ENCODE measurements around the gene DPP4.

Gene DPP4

DNA sequence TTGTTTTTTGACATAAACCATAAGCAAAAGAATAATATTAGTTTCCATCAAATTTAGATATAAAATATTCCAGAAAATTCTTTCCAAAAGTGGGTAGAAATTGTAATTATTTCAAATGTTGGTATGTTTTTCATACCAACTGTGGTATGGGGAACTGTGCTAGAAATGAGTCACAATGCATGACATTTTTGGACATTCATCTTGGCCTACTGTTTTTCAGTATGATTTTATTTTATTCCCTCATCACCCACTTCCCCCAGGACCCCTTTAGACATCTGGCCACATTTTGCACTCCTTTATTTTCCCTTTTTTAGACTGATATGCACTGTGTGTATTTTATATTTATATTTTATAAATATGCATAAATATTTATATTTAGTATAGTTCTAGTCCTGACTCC is 97.1 kb downstream of the DPP4 start:
- Histone ChIP-seq H3K79me2 (ENCODE audit: control insufficient read depth, insufficient read depth, low read length, unreplicated experiment) (no peaks in the 10 kb centered on the region), H3K36me3 (ENCODE audit: insufficient read depth, low read length) (no peaks in the 10 kb centered on the region), H2AFZ (ENCODE audit: low read length, unreplicated experiment) (no peak overlapping the region), H3K27me3 (ENCODE audit: insufficient read depth, low read length) (no peaks in the 10 kb centered on the region), H3K4me1 (ENCODE audit: control insufficient read depth, insufficient read depth, low read length, unreplicated experiment) (peaks cover 10% of the 10 kb centered on the region), H3K4me3 (ENCODE audit: low read depth, low read length) (no peak overlapping the region), H3K27ac (ENCODE audit: low read depth, low read length) (no peak overlapping the region)

DNA sequence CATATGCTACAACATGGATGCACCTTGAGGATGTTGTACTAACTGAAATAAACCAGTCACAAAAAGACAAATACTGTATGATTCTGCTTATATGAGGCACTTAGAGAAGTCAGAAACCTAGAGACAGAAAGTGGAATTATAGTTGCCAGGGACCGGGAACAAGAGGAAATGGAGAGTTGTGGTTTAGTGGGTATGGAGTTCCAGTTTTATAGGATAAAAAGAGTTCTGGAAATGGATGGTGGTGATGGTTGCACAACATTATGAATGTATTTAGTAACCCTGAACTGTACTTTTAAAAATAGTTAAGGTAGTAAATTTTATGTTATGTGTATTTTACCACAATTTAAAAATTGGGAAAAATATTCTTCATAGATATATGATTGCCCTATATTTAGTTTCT is 97.7 kb downstream of the DPP4 start:
- H3K79me2 ChIP-seq (ENCODE audit: control insufficient read depth, insufficient read depth, low read length, unreplicated experiment) = no peaks in the 10 kb centered on the region
- H3K36me3 ChIP-seq (ENCODE audit: insufficient read depth, low read length) = no peaks in the 10 kb centered on the region
- H2AFZ ChIP-seq (ENCODE audit: low read length, unreplicated experiment) = no peak overlapping the region
- H3K4me1 ChIP-seq (ENCODE audit: control insufficient read depth, insufficient read depth, low read length, unreplicated experiment) = peaks cover 7% of the 10 kb centered on the region
- no peaks in the 10 kb centered on the region for H3K27me3 ChIP-seq (ENCODE audit: insufficient read depth, low read length)
- H3K27ac ChIP-seq (ENCODE audit: low read depth, low read length) = no peak overlapping the region
- no peak overlapping the region for H3K4me3 ChIP-seq (ENCODE audit: low read depth, low read length)

DNA sequence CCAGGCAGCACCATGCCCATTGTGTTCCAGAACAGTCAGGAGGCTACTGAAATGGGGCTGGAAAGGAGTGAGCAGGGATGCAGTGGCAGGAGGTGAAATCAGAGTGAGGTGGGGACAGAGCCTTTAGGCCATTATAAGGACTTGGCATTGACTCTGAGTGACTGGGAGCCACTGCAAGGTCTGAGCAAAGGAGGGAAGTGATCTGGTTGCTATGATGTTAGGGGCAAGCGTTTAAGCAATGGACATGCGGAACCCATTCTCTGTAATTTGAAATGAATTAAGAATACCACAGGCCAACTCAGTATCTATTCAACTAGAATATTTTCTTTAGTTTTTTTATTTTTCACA is 98.2 kb downstream of the DPP4 start:
- no peak overlapping the region for H2AFZ ChIP-seq (ENCODE audit: low read length, unreplicated experiment)
- H3K36me3 ChIP-seq (ENCODE audit: insufficient read depth, low read length) = no peaks in the 10 kb centered on the region
- H3K27me3 ChIP-seq (ENCODE audit: insufficient read depth, low read length) = no peaks in the 10 kb centered on the region
- no peak overlapping the region for H3K27ac ChIP-seq (ENCODE audit: low read depth, low read length)
- H3K4me1 ChIP-seq (ENCODE audit: control insufficient read depth, insufficient read depth, low read length, unreplicated experiment) = peaks cover 2% of the 10 kb centered on the region
- no peak overlapping the region for H3K4me3 ChIP-seq (ENCODE audit: low read depth, low read length)
- no peaks in the 10 kb centered on the region for H3K79me2 ChIP-seq (ENCODE audit: control insufficient read depth, insufficient read depth, low read length, unreplicated experiment)

DNA sequence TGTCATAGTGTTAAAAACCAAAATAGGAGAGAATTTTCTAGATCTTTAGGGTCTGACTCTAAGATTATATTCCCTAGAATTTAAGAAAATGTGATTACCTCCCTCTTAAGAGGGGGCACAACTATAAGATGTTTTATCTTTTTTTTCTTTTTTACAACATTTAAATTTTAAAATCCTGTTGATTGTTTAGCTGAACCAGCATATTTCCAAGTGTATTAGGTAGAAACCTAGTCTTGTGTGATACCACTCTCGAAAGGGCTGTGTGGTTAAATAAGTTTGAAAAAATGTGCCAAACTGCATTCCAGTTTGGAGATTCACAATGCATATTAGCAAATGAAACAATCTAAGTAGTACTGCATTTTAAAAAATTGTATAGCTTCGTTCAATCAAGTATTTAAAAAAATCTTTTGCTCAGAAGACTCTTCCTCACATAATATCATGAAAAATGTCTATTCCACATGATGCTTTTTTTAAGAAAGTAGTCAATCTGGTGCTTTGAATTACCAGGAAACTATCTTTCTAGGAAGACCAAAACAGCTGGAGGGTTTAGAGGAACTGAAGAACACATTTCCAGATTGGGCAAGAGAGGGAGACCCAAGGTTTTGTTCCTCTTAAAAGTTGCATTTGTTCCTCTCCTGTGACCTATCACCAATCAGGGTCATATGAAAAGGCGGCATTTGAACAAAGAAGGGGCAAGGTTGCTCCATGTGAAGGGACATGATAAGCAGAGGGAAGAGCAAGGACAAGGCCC is 98.8 kb downstream of the DPP4 start:
- H3K4me1 ChIP-seq (ENCODE audit: control insufficient read depth, insufficient read depth, low read length, unreplicated experiment) = no peaks in the 10 kb centered on the region
- no peak overlapping the region for H2AFZ ChIP-seq (ENCODE audit: low read length, unreplicated experiment)
- H3K36me3 ChIP-seq (ENCODE audit: insufficient read depth, low read length) = no peaks in the 10 kb centered on the region
- no peak overlapping the region for H3K4me3 ChIP-seq (ENCODE audit: low read depth, low read length)
- H3K27ac ChIP-seq (ENCODE audit: low read depth, low read length) = no peak overlapping the region
- no peaks in the 10 kb centered on the region for H3K27me3 ChIP-seq (ENCODE audit: insufficient read depth, low read length)
- no peaks in the 10 kb centered on the region for H3K79me2 ChIP-seq (ENCODE audit: control insufficient read depth, insufficient read depth, low read length, unreplicated experiment)

DNA sequence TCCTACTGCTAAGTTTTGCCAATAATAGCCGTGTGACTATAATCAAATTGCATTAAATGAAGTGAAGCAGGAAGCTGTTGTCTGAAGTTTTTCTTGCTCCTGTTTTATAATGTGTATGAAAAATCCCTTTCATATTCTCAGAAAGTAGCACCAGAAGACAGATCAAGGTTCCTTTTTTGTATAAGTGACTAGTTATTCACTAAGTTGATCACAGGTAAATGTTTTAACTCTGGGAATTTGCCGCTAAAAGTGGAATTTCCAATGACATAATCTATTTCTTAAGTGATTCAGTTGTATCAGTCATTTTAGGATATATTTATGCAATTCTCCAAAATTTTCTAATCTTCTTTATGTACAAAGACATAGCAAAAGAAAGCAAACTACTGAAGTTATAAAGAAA is 99.6 kb downstream of the DPP4 start:
- Histone ChIP-seq H3K27ac (ENCODE audit: low read depth, low read length) (no peak overlapping the region), H3K36me3 (ENCODE audit: insufficient read depth, low read length) (no peaks in the 10 kb centered on the region), H3K27me3 (ENCODE audit: insufficient read depth, low read length) (no peaks in the 10 kb centered on the region), H3K79me2 (ENCODE audit: control insufficient read depth, insufficient read depth, low read length, unreplicated experiment) (no peaks in the 10 kb centered on the region), H2AFZ (ENCODE audit: low read length, unreplicated experiment) (no peak overlapping the region), H3K4me1 (ENCODE audit: control insufficient read depth, insufficient read depth, low read length, unreplicated experiment) (no peaks in the 10 kb centered on the region), H3K4me3 (ENCODE audit: low read depth, low read length) (no peak overlapping the region)

DNA sequence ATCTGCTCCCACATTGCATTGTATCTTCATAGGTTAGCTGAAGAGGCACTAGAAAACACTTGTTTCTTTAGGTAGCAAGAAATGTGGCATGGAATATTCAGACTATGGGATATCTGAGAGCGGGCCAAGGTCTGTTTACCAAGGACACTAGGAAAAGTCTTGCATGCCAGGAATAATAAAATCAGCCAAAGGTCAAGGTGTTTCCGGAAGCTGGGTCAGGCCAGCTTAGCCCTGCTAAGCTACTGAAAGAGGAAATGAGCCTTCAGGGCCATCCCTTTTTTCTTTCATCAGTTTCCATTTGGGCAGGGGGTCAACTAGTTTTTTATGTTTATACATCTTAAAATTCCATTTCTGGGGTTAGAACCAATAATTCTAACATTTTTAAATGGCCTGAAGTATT is 101.1 kb downstream of the DPP4 start:
- H2AFZ ChIP-seq (ENCODE audit: low read length, unreplicated experiment) = no peak overlapping the region
- no peak overlapping the region for H3K4me3 ChIP-seq (ENCODE audit: low read depth, low read length)
- no peaks in the 10 kb centered on the region for H3K36me3 ChIP-seq (ENCODE audit: insufficient read depth, low read length)
- H3K27ac ChIP-seq (ENCODE audit: low read depth, low read length) = no peak overlapping the region
- no peaks in the 10 kb centered on the region for H3K4me1 ChIP-seq (ENCODE audit: control insufficient read depth, insufficient read depth, low read length, unreplicated experiment)
- H3K27me3 ChIP-seq (ENCODE audit: insufficient read depth, low read length) = no peaks in the 10 kb centered on the region
- H3K79me2 ChIP-seq (ENCODE audit: control insufficient read depth, insufficient read depth, low read length, unreplicated experiment) = no peaks in the 10 kb centered on the region

DNA sequence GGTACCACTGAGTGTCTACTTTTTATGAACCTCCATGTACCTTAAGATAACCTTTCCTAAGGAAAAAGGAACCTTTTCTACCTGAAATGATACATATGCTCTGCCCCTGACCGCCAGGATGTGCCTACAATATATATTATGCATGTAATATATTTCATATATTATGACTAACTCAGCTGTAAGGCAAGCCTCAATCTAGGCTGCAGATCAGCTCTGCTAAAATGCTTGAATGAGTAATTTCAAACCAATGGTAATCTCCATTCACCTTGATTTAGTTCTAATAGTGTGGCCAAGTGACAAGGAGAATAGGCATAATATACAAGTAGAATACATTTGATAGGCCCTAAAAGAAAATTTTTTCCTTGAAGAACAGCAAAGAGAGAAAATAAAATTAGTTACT is 101.8 kb downstream of the DPP4 start:
- H3K79me2 ChIP-seq (ENCODE audit: control insufficient read depth, insufficient read depth, low read length, unreplicated experiment) = no peaks in the 10 kb centered on the region
- no peaks in the 10 kb centered on the region for H3K27me3 ChIP-seq (ENCODE audit: insufficient read depth, low read length)
- H3K27ac ChIP-seq (ENCODE audit: low read depth, low read length) = no peak overlapping the region
- no peaks in the 10 kb centered on the region for H3K36me3 ChIP-seq (ENCODE audit: insufficient read depth, low read length)
- H3K4me1 ChIP-seq (ENCODE audit: control insufficient read depth, insufficient read depth, low read length, unreplicated experiment) = no peaks in the 10 kb centered on the region
- no peak overlapping the region for H2AFZ ChIP-seq (ENCODE audit: low read length, unreplicated experiment)
- H3K4me3 ChIP-seq (ENCODE audit: low read depth, low read length) = no peak overlapping the region

DNA sequence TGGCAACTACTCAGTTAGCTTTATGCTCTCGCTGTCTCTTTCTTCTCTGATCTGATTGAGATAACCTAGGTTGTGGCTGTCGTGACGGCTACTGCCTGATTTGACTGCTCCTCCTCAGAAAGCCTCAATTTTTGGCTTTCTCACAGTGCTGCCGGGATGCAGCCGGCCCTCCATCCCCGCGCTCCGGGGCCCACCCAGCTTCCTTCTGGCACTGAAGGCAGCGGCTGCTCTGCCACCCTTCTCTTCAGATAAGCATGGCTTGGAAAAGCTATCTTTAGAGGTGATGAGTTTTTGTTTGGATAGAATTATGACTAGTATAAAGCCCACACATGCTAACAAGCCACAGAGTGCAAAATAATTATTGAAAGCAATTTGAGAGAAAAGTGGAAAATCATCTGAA is 102.5 kb downstream of the DPP4 start:
- H2AFZ ChIP-seq (ENCODE audit: low read length, unreplicated experiment) = no peak overlapping the region

DNA sequence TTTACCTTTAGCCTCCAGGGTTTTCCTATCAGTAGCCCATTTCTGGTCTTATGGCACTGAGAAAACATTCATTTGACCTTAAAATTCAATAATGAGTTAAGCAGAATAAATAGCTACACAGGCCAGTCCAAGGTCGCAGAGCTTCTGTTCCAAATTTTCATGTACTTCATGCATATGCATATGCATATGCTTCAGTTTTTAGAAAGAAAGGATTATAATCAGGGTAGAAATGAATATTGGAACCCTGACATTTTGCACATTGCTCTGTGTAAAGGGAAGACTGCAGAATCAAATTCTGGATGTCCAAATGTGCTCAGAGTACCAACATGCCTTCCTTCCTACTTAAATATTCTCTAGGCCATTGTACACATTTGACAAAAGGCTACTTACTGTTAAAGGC is 104.9 kb downstream of the DPP4 start:
- Histone ChIP-seq H3K79me2 (ENCODE audit: control insufficient read depth, insufficient read depth, low read length, unreplicated experiment) (no peaks in the 10 kb centered on the region), H3K27me3 (ENCODE audit: insufficient read depth, low read length) (no peaks in the 10 kb centered on the region), H3K36me3 (ENCODE audit: insufficient read depth, low read length) (no peaks in the 10 kb centered on the region), H3K4me1 (ENCODE audit: control insufficient read depth, insufficient read depth, low read length, unreplicated experiment) (peaks cover 6% of the 10 kb centered on the region), H3K27ac (ENCODE audit: low read depth, low read length) (no peak overlapping the region), H2AFZ (ENCODE audit: low read length, unreplicated experiment) (no peak overlapping the region), H3K4me3 (ENCODE audit: low read depth, low read length) (no peak overlapping the region)

More for the DNA sequence above, 102.5 kb downstream of the DPP4 start:
- Histone ChIP-seq H3K4me1 (ENCODE audit: control insufficient read depth, insufficient read depth, low read length, unreplicated experiment) (no peaks in the 10 kb centered on the region), H3K79me2 (ENCODE audit: control insufficient read depth, insufficient read depth, low read length, unreplicated experiment) (no peaks in the 10 kb centered on the region), H3K27me3 (ENCODE audit: insufficient read depth, low read length) (no peaks in the 10 kb centered on the region), H3K27ac (ENCODE audit: low read depth, low read length) (no peak overlapping the region), H3K4me3 (ENCODE audit: low read depth, low read length) (no peak overlapping the region), H3K36me3 (ENCODE audit: insufficient read depth, low read length) (no peaks in the 10 kb centered on the region)

DNA sequence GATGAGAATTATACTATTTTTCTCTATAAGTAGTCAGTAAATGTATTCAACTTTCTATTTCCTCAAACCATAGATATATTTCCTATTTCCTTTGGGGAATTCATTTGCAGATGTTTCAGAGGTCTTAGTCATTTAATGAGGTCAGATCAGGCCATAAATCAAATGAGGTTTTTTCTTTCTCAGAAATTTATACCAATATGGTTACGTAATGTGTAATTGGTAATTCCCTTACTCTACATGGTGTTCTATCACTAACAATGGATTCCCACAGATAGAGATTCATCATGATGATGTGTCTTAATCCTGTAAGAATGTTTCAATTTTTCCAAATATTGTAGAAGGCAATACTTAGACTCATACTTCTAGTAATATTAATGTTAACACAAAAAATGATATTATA is 108.0 kb downstream of the DPP4 start:
- H2AFZ ChIP-seq (ENCODE audit: low read length, unreplicated experiment) = no peak overlapping the region
- H3K27ac ChIP-seq (ENCODE audit: low read depth, low read length) = no peak overlapping the region; the same call in 1 of the 2 replicates
- no peaks in the 10 kb centered on the region for H3K36me3 ChIP-seq (ENCODE audit: insufficient read depth, low read length)
- H3K4me1 ChIP-seq (ENCODE audit: control insufficient read depth, insufficient read depth, low read length, unreplicated experiment) = peaks cover 6% of the 10 kb centered on the region
- no peaks in the 10 kb centered on the region for H3K79me2 ChIP-seq (ENCODE audit: control insufficient read depth, insufficient read depth, low read length, unreplicated experiment)
- H3K27me3 ChIP-seq (ENCODE audit: insufficient read depth, low read length) = no peaks in the 10 kb centered on the region
- H3K4me3 ChIP-seq (ENCODE audit: low read depth, low read length) = no peak overlapping the region

DNA sequence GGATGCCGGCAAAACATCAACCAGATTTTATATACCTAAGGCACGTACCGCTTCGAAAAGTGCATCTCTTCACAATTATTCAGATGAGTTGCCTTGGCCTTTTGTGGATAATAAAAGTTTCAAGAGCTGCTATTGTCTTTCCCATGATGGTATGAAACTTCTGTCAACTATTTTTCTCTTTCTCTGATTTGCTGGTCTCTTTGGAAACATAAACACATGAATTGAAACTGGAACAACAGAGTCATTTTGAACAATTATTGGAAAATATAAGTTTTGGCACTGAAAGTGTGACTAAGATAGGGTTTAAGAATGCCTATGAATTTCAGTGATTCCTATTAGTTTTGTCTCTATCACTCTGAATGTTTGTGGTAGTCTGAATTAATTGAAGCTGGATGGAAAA is 109.9 kb downstream of the DPP4 start:
- no peaks in the 10 kb centered on the region for H3K79me2 ChIP-seq (ENCODE audit: control insufficient read depth, insufficient read depth, low read length, unreplicated experiment)
- H3K36me3 ChIP-seq (ENCODE audit: insufficient read depth, low read length) = no peaks in the 10 kb centered on the region
- no peak overlapping the region for H2AFZ ChIP-seq (ENCODE audit: low read length, unreplicated experiment)
- H3K4me1 ChIP-seq (ENCODE audit: control insufficient read depth, insufficient read depth, low read length, unreplicated experiment) = peaks cover 6% of the 10 kb centered on the region
- H3K27me3 ChIP-seq (ENCODE audit: insufficient read depth, low read length) = no peaks in the 10 kb centered on the region
- H3K27ac ChIP-seq (ENCODE audit: low read depth, low read length) = no peak overlapping the region
- H3K4me3 ChIP-seq (ENCODE audit: low read depth, low read length) = no peak overlapping the region
